ENCODE measurements around the gene PRKAG2.
"Not testable (repeated sequence)": the region's sequence is repeated elsewhere in the genome, so short reads cannot be mapped to it uniquely, and the experiment has no call there.

Gene PRKAG2

GRCh38 chr7:151590850-151591771 lies 285.8 kb downstream of the PRKAG2 start:
- no peak for DNase-seq (ENCODE audit: low spot score)

DNA sequence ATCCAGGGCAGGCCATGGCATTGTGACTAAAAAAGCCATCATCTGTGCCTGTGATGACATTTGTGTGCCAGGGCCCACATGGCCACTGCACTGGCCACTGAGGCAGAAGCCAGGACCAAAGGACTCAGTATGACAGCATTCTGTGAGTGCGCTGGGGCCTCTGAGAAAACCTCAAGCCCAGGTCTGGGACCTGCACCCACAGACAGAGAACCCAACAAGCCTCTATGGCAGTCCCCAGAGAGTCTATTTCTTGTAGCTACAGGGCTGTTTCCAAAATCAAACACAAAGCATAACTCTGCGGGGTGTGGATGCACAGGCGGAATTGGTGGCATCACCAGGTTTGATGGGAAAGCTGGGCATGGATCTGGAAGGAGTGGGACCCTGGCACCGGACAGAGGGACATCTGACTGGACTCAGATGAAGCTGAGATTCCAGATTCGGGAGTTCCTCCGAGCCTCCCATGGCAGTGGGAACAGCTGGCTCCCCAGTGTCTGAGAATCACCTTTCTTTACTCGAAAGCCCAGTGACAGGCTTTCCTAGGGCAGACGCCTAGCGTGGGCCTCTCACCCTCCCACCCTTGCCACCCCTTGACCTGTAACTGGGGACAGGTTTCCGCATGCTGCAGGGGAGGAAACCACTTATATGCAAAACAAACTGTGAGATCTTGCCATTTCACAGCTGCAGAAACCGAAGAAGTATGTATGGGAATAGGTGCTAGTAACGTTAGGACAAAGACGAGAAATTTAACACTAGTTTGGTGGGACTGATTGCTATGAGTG lies 286.7 kb downstream of the PRKAG2 start:
- no peak for DNase-seq (ENCODE audit: low spot score)

DNA sequence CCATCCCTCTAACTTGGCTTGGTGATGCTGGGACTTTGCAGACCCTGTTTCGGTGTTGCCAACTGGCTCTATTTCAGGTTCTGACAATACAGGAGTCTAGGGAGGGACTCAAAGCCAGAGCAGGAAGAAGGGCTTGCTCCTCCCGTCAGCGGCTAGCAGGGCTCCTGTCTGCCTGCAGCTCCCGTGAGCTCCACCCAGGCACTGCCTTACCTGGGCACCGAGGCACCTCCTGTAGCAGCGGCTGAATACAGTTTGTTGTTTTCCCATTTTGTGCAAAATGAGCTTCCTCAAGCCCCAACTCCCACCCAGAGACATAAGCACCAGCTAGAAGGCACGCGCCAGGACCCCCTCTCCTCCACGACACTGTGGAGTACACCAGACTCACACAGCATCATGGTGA lies 287.9 kb downstream of the PRKAG2 start:
- DNase-seq (ENCODE audit: low spot score) = no peak

DNA sequence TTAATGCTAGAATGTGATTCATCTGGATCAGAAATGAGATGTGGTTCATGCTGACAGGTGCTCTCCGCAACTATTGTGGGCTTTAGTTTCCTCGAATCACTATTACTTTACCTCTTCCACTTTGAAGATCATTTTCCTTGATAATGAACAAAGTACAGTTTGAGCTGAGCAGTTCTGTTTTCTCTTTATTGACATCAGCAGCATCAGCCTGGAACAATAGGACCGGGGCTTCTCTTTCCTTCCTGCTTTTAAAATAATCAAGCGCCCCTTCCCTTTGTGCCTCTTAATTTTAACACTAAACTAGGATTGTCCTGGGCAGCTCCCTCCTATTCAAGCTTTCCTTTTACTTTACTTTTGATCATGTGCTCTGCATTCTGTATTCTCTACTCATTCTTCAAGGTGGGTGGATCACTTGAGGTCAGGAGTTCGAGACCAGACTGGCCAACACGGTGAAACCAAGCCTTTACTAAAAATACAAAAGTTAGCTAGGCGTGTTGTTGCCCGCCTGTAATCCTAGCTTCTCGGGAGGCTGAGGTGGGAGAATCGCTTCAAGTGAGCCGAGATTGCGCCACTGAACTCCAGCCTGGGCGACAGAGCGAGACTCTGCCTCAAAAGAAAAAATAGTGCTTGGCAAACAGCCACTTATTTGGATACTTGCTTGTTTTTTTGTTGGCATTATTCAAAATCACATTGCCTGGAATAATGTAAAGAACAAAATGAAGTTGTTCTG lies 290.2 kb downstream of the PRKAG2 start:
- DNase-seq (ENCODE audit: low spot score) = no peak

- no peak for DNase-seq (ENCODE audit: low spot score)
Measured at GRCh38 chr7:151585744-151586393, 291.0 kb downstream of the PRKAG2 start.

- DNase-seq (ENCODE audit: low spot score) = no peak
Measured at GRCh38 chr7:151581741-151582140, 295.2 kb downstream of the PRKAG2 start.

DNA sequence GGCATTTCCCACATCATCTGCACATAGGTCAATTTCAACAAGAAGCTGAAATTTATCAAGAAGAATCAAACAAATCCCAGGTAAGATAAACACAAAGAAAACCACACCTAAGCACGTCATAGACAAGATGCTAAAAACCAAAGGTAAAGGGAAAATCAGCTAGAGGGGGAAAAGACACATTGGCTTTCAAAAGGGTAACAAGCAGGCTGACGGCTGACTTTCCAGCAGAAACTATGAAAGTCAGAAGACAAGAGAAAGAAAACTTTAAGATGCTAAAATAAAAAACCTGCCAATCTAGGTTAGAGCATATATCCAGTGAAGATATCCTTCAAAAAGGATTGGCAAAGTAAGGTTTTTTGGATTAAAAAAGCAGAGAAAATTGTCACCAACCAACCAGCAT lies 297.3 kb downstream of the PRKAG2 start:
- no peak for DNase-seq (ENCODE audit: low spot score)

GRCh38 chr7:151575410-151575809 lies 301.5 kb downstream of the PRKAG2 start:
- no peak for DNase-seq (ENCODE audit: low spot score)

- not testable (repeated sequence) for DNase-seq (ENCODE audit: low spot score)
Measured at GRCh38 chr7:151573046-151573445, 303.9 kb downstream of the PRKAG2 start.

GRCh38 chr7:151572136-151572535 lies 304.8 kb downstream of the PRKAG2 start:
- DNase-seq (ENCODE audit: low spot score) = no peak

- DNase-seq (ENCODE audit: low spot score) = no peak
Measured at GRCh38 chr7:151571471-151571870, 305.4 kb downstream of the PRKAG2 start.

- no peak for DNase-seq (ENCODE audit: low spot score)
Measured at GRCh38 chr7:151570366-151570915, 306.5 kb downstream of the PRKAG2 start.

DNA sequence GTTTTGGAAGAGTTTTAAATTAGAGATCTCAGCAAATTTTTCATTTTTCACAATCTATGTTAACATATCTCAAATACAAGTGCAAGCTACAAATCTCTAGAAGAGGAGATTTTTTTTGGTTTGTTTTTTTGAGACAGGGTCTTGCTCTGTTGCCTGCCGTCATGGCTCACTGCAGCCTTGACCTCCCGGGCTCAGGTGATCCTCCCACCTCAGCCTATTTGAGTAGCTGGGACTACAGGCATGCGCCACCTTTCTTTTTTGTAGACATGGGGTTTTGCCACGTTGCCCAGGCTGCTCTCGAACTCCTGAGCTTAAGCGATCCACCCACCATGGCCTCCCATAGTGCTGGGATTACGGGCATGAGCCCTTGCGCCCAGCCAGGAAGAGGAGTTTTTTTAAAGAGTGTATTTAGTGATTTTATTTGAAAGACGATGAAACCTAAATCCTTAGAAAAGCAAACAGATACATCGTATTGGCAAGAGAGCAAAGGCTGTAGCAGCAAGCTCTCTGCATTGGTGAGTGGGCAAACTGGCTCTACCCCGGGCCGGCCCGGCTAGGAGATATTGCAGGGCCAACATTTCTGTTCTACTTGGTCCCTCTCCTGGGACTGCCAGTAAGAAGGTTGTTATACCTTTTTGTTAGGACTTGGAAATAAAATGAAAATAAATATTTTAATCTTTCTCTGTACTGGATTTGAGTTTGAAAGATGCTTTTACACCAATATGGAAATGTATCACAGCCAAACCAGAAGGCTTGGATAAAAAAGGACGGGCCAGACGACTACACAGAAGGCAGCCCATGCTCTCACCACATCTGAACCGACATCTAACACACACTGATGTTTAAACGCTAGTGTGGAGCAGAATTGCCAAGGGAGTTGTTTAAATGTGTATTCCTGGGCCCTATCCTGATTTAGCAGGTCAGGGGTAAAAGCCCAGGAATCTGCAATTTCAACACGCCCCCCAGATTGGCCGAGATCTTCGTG lies 307.7 kb downstream of the PRKAG2 start:
- no peak for DNase-seq (ENCODE audit: low spot score)

- no peak for DNase-seq (ENCODE audit: low spot score)
Measured at GRCh38 chr7:151566897-151567320, 310.0 kb downstream of the PRKAG2 start.

- DNase-seq (ENCODE audit: low spot score) = no peak
Measured at GRCh38 chr7:151565541-151565940, 311.4 kb downstream of the PRKAG2 start.

GRCh38 chr7:151560243-151560642 lies 316.7 kb downstream of the PRKAG2 start:
- no peak for DNase-seq (ENCODE audit: low spot score)

DNA sequence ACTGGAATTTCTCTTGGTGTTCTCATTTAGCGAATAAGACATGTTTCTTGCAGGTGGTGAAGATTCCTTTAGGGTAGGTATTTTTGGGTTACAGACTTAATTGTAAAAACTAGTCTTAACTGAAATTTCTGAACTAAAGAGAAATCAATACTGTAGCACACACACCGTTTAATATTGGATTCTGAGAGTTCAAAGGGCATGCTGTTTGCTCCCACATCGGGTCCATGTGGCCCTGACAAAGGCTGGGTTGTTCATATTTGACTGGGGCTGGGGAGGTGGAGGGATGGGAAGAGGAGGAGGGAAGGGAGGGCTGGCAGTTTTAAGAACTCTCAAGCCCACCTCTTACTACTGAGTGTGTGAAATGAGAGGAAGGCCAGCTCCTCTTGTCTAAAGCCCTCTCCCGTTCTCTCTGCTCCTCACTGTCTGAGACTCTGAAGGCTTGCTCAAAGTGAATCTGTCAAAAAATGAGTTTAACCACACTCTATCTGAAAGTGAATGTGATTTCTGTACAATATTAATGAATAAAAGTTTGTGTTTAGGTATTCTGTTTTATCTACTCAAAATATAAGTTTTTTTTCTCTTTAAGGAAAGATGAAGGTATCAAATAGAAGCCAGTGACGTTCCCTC lies 317.2 kb downstream of the PRKAG2 start:
- no peak for DNase-seq (ENCODE audit: low spot score)

- DNase-seq (ENCODE audit: low spot score) = no peak
Measured at GRCh38 chr7:151558575-151558974, 318.3 kb downstream of the PRKAG2 start.

DNA sequence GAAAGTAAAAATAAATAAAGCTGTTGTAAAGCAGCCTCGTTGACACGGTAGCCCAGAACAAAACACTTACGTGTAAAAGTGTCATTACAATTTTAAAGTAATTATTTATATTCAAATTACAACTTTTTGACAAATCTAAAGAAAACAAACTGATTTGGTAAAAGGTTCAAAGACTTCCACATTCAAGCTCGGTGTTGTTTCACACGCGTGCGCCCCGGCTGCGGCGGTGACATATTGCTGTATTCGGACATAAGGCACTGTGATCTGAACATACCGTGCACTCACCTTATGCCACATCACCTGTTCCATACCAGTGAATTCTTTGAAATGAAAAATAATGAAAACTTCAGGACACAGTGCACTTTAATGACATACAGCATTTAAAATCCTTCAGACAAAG lies 320.3 kb downstream of the PRKAG2 start:
- DNase-seq (ENCODE audit: low spot score) = no peak

DNA sequence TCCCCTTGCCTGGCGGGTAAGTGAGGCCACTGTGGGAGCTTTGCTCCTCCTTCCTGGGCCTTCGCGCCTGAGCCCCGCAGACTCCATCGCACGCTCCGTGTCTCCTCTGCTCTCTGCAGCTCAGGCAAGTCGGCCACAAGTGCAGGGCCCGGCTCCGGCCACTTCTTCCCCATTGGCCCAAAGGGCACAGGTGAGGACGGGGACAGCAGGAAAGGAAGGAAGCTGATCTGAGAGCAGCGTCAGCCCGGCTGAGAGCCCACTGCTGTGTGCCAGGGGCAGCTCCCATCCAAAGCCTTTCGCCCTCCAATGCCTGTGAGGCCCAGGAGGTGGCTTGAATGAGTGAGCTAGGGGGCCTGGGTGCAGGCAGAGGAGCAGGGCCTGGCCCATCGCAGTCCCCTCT lies 323.6 kb downstream of the PRKAG2 start:
- DNase-seq (ENCODE audit: low spot score) = no peak
